ENCODE results near the gene TTYH2.

TTYH2 gene

GRCh38 chr17:74210191-74211140, 2.9 kb upstream of the TTYH2 start:
- intact Hi-C loops (cut with DNase I) = loop anchor here (2.0 to 5.0 kb wide), 3 partner anchors 67 to 152 kb away; partner anchors contain the start of gene BTBD17
- peak; percentile 57 to 94 (median 84) for DNase-seq

DNA sequence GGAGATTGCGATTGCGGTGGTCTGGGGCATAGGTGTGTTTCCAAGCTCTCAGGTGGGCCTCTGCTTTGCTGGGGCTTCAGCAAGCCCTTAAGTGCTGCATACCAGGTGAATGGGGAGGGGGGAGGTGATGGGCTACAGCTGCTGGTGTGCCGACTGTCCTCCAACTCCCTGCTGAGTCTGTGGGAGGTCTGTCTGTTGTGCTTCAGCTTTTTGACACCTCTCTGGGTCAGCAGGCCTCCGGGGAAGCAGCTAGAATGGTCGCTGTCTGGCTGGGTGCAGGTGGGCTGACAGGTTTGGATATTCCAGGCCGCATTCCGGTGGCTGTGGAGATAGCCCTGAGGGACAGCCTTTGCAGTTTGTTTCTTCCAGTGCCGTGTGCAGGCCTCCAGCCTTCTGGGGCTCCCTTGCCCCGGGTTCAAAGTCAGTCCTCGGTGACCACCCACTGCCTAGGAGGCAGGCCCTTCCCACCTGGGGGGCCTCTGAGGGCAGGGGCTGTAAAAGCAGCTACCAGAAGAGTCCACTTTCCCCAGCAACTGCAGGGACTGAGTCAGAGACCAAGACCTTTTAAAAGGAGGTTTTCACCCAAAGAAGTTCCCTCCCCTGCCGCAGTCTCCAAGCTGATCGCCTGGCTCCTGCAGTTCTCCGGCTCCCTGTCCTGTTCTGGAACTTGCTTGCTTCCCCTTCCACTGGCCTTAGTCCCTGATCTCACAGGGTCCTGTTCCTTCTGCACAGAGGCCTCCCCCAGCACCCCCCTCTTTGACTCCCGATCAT, 2.0 kb upstream of the TTYH2 start:
- intact Hi-C loops (cut with DNase I) = loop anchor here (2.0 to 5.0 kb wide), 3 partner anchors 66 to 151 kb away; partner anchors contain the start of gene BTBD17
- DNase-seq = peak in 10 of 42 donors; percentile 16 to 55 (median 33)

DNA sequence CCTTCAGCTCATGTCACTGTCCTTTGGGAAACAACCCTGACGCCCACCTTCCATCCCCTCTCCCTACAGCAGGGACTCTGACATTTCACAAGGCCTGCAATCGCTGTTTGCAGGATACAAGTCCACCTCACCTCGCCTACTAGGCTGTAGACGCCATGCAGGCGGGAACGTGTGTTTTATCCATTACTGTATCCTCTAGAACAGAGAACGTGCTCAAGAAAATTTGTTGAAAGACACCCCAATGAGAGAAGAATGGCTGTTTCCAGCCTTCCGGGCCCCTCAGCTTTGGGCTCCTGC, 1.5 kb upstream of the TTYH2 start:
- peak in 1 of 42 donors; percentile 63 for DNase-seq
- intact Hi-C loops (cut with DNase I) = loop anchor here (2.0 to 5.0 kb wide), 4 partner anchors 33 to 150 kb away; partner anchors contain the start of gene BTBD17

DNA sequence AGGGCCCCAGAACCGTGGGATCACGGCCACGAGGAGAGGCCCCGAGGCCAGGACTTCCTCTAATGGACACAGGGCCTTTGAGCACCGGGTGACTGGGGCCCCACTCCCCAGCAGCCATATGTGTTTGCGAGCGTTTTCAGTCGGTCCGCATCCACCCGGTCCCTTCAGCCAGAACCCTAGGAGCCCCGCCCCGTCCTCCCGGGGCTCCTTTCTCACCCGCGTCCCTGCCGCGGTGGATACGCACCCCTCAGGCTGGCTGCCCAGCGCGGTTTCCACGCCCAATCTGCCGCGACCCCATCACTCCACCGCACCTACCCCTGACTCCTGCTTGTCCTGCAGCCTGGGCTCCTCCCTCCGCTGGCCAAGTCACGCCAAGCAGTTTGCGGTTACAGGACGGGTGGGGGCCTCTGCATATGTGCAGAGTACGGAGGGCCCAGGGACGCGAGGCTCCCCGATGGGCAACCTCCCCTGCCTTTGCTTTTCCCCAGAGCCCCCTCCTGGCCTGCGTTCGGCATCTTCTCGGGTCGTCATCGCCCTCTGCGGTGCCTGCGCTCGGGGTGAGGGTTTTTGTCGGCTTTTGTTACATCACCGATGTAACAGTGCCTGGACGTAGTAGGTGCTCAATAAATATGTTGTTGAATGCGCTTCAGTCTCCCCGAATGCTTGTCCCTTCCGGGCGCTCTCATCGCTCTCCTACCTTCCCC, 1.0 kb upstream of the TTYH2 start:
- intact Hi-C loops (cut with DNase I) = loop anchor here (2.0 to 5.0 kb wide), 3 partner anchors 32 to 150 kb away; partner anchors contain the start of gene BTBD17
- peak in 27 of 42 donors; percentile 23 to 74 (median 46) for DNase-seq

DNA sequence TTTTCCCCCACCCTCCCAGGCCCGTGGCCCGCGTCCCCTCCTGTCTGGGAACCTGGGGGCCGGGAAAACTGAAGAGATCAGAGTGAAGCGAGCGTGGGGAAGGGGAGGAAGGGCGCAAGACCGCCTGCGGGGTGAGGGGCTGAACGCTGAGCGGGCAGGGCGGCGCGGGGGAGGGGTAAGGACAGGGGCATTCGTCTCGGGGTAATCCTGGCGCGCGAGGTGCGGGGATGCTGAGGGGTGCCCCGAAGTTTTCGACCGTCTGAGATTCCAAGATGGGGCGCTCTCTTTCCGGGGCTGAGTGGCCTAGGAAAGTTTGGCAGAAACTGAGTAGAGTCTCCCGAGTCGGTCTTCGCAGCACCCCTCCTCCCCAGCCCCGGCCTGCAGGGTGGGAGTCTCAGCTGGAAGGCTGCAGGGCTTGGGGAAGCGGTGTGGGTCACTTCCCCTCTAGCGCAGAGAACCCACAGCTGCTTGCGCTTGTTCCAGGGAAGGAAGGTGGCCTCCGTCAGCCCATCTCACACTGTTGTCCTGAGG, 555 bp downstream of the TTYH2 start:
- DNase-seq = peak in 36 of 42 donors; percentile 31 to 79 (median 58)
- intact Hi-C loops (cut with DNase I) = loop anchor here (2.0 to 5.0 kb wide), 3 partner anchors 31 to 148 kb away; partner anchors contain the start of gene BTBD17

GRCh38 chr17:74214484-74215341, 1.3 kb downstream of the TTYH2 start:
- DNase-seq = peak in 2 of 42 donors; percentile 35 to 65
- intact Hi-C loops (cut with DNase I) = loop anchor here (5.0 kb wide), 2 partner anchors 63 to 148 kb away; partner anchors contain the start of gene BTBD17

- intact Hi-C loops (cut with DNase I) = no loop called here
- DNase-seq = peak in 39 of 42 donors; percentile 41 to 90 (median 70)
Measured at GRCh38 chr17:74215342-74215727, 2.0 kb downstream of the TTYH2 start.

GRCh38 chr17:74216505-74216904, 3.1 kb downstream of the TTYH2 start:
- DNase-seq = no peak
- intact Hi-C loops (cut with DNase I) = no loop called here

- intact Hi-C loops (cut with DNase I) = no loop called here
- no peak for DNase-seq
Measured at GRCh38 chr17:74217037-74217730, 3.8 kb downstream of the TTYH2 start.

- no peak for DNase-seq
- intact Hi-C loops (cut with DNase I) = no loop called here
Measured at GRCh38 chr17:74217888-74218287, 4.5 kb downstream of the TTYH2 start.

- DNase-seq = peak in 1 of 42 donors; percentile 24
- intact Hi-C loops (cut with DNase I) = no loop called here
Measured at GRCh38 chr17:74218436-74218835, 5.1 kb downstream of the TTYH2 start.

DNA sequence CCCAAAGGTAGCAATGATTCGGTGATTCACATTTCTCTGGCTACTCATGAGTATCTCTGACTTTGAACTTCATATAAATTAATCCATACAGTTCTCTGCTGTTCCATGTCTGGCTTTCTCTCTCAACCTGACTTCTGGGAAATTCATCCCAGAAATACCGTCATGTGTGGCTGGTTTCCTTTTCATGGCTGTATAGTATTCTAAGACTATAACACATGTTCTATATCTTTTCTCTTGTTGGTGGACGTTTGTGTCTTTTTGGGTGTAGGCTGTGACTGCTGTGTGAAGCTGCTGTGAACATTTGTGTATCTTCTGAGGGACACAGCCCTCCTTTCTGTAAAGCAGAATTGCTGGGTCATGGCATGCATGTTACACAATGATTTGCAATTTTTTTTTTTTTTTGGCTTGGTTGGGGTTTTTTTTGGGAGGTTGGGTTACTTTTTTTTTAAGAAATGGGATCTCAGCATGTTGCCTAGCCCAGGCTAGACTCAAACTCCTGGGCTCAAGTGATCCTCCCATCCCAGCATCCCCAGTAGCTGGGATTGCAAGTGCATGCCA, 6.3 kb downstream of the TTYH2 start:
- no peak for DNase-seq
- intact Hi-C loops (cut with DNase I) = no loop called here

DNA sequence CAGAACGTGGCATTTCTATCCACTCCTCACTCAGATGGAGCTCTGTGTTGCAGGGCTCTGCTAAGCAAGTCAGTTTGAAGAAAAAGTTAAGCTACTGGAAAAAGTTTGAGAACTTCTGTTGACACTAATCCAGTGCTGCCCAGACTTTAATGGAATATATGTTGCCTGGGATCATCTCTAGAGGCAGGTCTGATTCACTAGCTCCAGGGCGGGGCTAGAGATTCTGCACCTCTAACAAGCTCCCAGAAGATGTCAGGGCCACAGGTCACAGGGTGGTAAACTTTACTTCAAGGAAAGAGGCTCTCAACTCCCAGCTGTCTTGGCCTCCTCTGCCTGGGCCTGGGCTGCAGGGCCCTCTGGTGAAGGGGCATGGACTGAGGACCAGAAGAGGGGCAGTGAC, 6.8 kb downstream of the TTYH2 start:
- no peak for DNase-seq

DNA sequence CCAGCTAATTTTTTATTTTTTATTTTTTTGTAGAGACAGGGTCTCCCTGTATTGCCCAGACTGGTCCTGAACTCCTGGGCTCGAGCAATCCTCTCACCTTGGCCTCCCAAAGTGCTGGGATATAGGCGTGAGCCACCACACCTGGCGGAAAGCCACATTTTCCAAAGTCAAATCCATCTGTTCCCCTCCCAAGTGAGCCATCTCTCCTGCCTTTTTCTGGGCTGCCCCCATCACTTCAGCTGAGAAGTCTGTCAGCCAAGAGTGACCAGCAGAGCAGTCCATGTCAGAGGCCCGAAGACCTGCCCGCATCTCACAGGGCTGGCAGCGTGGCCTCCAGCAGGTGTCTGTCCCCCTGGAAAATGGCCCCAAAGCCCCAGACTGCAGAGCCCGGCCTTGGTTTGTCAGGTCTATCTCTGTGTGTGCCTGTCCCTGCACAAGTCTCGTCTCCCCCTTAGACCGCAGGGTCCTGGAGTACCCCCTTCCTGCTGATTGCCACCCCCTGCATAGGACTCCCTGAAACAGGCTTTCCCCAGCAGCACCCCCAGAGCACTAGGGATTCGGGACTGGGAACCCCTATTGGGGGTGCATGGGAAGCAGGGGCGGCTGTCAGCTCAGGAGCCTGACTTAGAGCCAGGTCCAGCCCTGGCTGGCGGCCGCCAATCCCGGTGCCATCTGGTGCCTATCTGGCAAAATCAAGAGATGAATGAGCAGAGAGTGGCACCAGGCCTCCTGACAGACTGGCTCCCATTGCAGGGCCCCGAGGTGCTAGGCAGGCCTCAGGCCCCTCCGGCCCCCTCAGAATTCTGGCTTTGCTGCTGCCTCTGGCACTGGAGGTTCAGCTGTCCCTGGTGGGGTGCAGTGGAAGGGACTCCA, 7.8 kb downstream of the TTYH2 start:
- intact Hi-C loops (cut with DNase I) = no loop called here
- no peak for DNase-seq

More for the DNA sequence above, 6.8 kb downstream of the TTYH2 start:
- intact Hi-C loops (cut with DNase I) = no loop called here

DNA sequence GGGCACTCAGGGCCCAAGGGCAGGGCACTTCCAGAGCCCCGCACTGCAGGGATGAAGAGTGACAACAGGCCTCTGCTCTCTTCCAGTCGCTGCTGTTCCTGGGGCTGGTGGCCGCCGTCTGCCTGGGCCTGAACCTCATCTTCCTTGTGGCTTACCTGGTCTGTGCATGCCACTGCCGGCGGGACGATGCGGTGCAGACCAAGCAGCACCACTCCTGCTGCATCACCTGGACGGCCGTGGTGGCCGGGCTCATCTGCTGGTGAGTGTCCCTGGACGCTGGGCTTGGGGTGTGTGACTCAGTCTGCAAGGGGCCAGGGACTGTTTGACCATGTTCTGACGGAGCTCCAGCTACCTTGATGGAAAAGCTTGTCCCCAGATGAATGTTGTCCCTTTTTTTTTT, 9.0 kb downstream of the TTYH2 start:
- DNase-seq = no peak
- intact Hi-C loops (cut with DNase I) = no loop called here

- intact Hi-C loops (cut with DNase I) = no loop called here
- DNase-seq = no peak
Measured at GRCh38 chr17:74223901-74224300, 10.5 kb downstream of the TTYH2 start.
